GM12878 (cell line): ENCODE results near the gene EXOSC1. TPM values are rescaled to one million over a fixed set of nuclear protein-coding genes. Genes with fewer than 3 reads are reported as not detected.

Experiments
- E2F4 ChIP-seq: IDR thresholded peaks from 2 replicates; pipeline ENCODE4 v1.6.1; 2012; ENCODE audit warnings: low read depth, low read length, improper control_type of control experiment
- HCFC1 ChIP-seq: fragments of 150-350 bp; IDR thresholded peaks from 2 replicates; pipeline ENCODE4 v1.6.1; 2014; ENCODE audit warnings: low read length
- HSF1 ChIP-seq: fragments of 150-350 bp; IDR thresholded peaks from 2 replicates; pipeline ENCODE4 v1.6.1; 2014; ENCODE audit warnings: mild to moderate bottlenecking, low read depth, low read length
- LARP7 ChIP-seq: fragments of 450-650 bp; IDR thresholded peaks from 2 replicates; pipeline ENCODE4 v1.6.1; 2017; ENCODE audit warnings: mild to moderate bottlenecking
- MTA2 ChIP-seq: fragments of 450-650 bp; IDR thresholded peaks from 2 replicates; pipeline ENCODE4 v1.6.1; 2016; ENCODE audit warnings: low read depth, mild to moderate bottlenecking, moderate library complexity
- MYC ChIP-seq: IDR thresholded peaks from 2 replicates; pipeline ENCODE4 v1.6.1; 2011; ENCODE audit warnings: mild to moderate bottlenecking, low read length, moderate library complexity, inconsistent platforms; ENCODE audit not compliant: insufficient read depth, insufficient replicate concordance, insufficient read length, severe bottlenecking
- NBN ChIP-seq: fragments of 450-650 bp; IDR thresholded peaks from 2 replicates; pipeline ENCODE4 v1.6.1; 2016
- POLR2A ChIP-seq: IDR thresholded peaks from 2 replicates; pipeline ENCODE4 v1.6.1; 2011; ENCODE audit warnings: low read depth, mild to moderate bottlenecking, low read length
- REST ChIP-seq: IDR thresholded peaks from 2 replicates; pipeline ENCODE4 v1.6.1; 2012; ENCODE audit warnings: mild to moderate bottlenecking, low read depth, low read length
- RUNX3 ChIP-seq: IDR thresholded peaks from 2 replicates; pipeline ENCODE4 v1.6.1; 2012; ENCODE audit warnings: low read length, inconsistent platforms
- TAF1 ChIP-seq: IDR thresholded peaks from 2 replicates; pipeline ENCODE4 v1.6.1; 2011; ENCODE audit warnings: mild to moderate bottlenecking, low read depth, low read length, borderline replicate concordance
- USF1 ChIP-seq: IDR thresholded peaks from 2 replicates; pipeline ENCODE4 v1.6.1; 2011; ENCODE audit warnings: borderline replicate concordance, low read depth, mild to moderate bottlenecking, moderate library complexity, mixed read lengths, low read length; ENCODE audit not compliant: insufficient read depth; ENCODE audit errors: extremely low read length
- ZBTB33 ChIP-seq: fragments of 450-650 bp; IDR thresholded peaks from 2 replicates; pipeline ENCODE4 v1.6.1; 2017; ENCODE audit warnings: mild to moderate bottlenecking
- ZNF687 ChIP-seq: fragments of 450-650 bp; IDR thresholded peaks from 2 replicates; pipeline ENCODE4 v1.6.1; 2017; ENCODE audit warnings: mild to moderate bottlenecking, moderate library complexity
- polyA plus RNA-seq, 11 experiments: library from polyadenylated mRNA; depleted of rRNA in 4 of 11; unstranded in 6 of 11; stranded (reverse) in 5 of 11; fragments of >200 nt; fragmentation: Nextera tagmentation in 4 of 11; fragmentation: Illumina TruSeq in 1 of 11; extraction: Ambion mirVana in 4 of 11; extraction: Trizol in 1 of 11; gene quantifications; 1 replicate in 1 of 11; 2 replicates in 10 of 11; pipeline versions ENCODE4 v1.2.1 to v1.2.3, GENCODE V29; 2011 to 2016; ENCODE audit warnings: inconsistent platforms in 2 of 11, missing spikeins in 2 of 11, low read depth in 1 of 11
- total RNA-seq, 4 experiments: library from RNA; depleted of rRNA in 3 of 4; stranded (reverse); fragments of >200 nt in 3 of 4; fragmentation: Illumina TruSeq in 1 of 4; extraction: Trizol in 1 of 4; gene quantifications; 2 replicates each; pipeline versions ENCODE4 v1.2.1 to v1.2.3, GENCODE V29; 2013 to 2021

The EXOSC1 gene
- total and polyA plus RNA-seq, 10 of the 15 experiments (the other 5 are each of a cell fraction or from before 2014, with no cell fraction given): 43.4 to 121 (median 75.1) TPM

GRCh38 chr10:97445722-97446639 is at the start of gene EXOSC1, which contains the start of gene ZDHHC16 (continued):
- peak; percentile 39 for TF ChIP-seq MYC
- TF ChIP-seq HSF1: no peak
- no peak for TF ChIP-seq ZBTB33
- TF ChIP-seq HCFC1: peak; percentile 92
- peak; percentile 34; the same call in 1 of the 2 replicates for TF ChIP-seq NBN
- peak; percentile 21 for TF ChIP-seq USF1
- TF ChIP-seq POLR2A: peak; percentile 84
- no peak for TF ChIP-seq MTA2
- peak; percentile 49 for TF ChIP-seq RUNX3
- peak; percentile 92 for TF ChIP-seq TAF1
- peak; percentile 47; the same call in 1 of the 2 replicates for TF ChIP-seq REST
- TF ChIP-seq E2F4: no peak
- peak; percentile 71 for TF ChIP-seq LARP7
- TF ChIP-seq ZNF687: peak; percentile 27; the same call in 1 of the 2 replicates
